Inferior parietal cortex (tissue), 1 donor: ENCODE data around the gene TCF3.

Experiments used
- DNase-seq: peaks from one replicate; pipeline ENCODE4 v3.0.0-alpha.2; 2016; ENCODE audit errors: extremely low spot score

Gene TCF3

GRCh38 chr19:1611353-1611752, 41.1 kb downstream of the TCF3 start:
- DNase-seq, result no peak

- no peak for DNase-seq
Measured at GRCh38 chr19:1610579-1610978, 41.8 kb downstream of the TCF3 start.

- DNase-seq, result no peak
Measured at GRCh38 chr19:1609680-1610474, 42.5 kb downstream of the TCF3 start.

- DNase-seq, result no peak
Measured at GRCh38 chr19:1609103-1609396, 43.4 kb downstream of the TCF3 start.

GRCh38 chr19:1608359-1609102, 43.9 kb downstream of the TCF3 start:
- no peak for DNase-seq

- no peak for DNase-seq
Measured at GRCh38 chr19:1606138-1606651, 46.2 kb downstream of the TCF3 start.

GRCh38 chr19:1605236-1606137, 46.9 kb downstream of the TCF3 start, which contains the start of gene UQCR11:
UQCR11 (minus strand) TSS chr19:1605462; CDS start chr19:1605409, 53 bp downstream.
- DNase-seq, result peak; percentile 94

- DNase-seq, result no peak
Measured at GRCh38 chr19:1602091-1602707, 50.2 kb downstream of the TCF3 start.

- peak; percentile 15 for DNase-seq
Measured at GRCh38 chr19:1601613-1602064, 50.8 kb downstream of the TCF3 start.

GRCh38 chr19:1599460-1599846, 53.0 kb downstream of the TCF3 start:
- no peak for DNase-seq

- no peak for DNase-seq
Measured at GRCh38 chr19:1598777-1599459, 53.5 kb downstream of the TCF3 start.

GRCh38 chr19:1593501-1593772, 59.0 kb downstream of the TCF3 start:
- no peak for DNase-seq

- peak; percentile 91 for DNase-seq
Measured at GRCh38 chr19:1592755-1593500, 59.5 kb downstream of the TCF3 start, which contains the start of gene MBD3. MBD3 (minus strand) TSS chr19:1592865; CDS start chr19:1592631, 234 bp downstream.

- DNase-seq, result peak; percentile 86
Measured at GRCh38 chr19:1592024-1592754, 60.2 kb downstream of the TCF3 start.

- no peak for DNase-seq
Measured at GRCh38 chr19:1591421-1592023, 60.9 kb downstream of the TCF3 start.

- no peak for DNase-seq
Measured at GRCh38 chr19:1590641-1591397, 61.6 kb downstream of the TCF3 start.

- DNase-seq, result no peak
Measured at GRCh38 chr19:1587872-1588271, 64.5 kb downstream of the TCF3 start.

- DNase-seq, result no peak
Measured at GRCh38 chr19:1585243-1585580, 67.2 kb downstream of the TCF3 start.
